GM12875 (cell line): Measurements from ENCODE around the gene USP3.

Experiments used
- H3K4me3 ChIP-seq: one replicate; pipeline ENCODE4 v1.5.1; 2011; ENCODE audit warnings: low read depth, low read length, control low read depth
- TF ChIP-seq, protein P1 (sequence below): IDR thresholded peaks from 2 replicates; pipeline ENCODE4 v1.5.1; 2011; ENCODE audit warnings: low read depth, mild to moderate bottlenecking, control low read depth, inconsistent platforms, low read length, moderate library complexity, borderline replicate concordance; ENCODE audit not compliant: insufficient read depth

Gene USP3

DNA sequence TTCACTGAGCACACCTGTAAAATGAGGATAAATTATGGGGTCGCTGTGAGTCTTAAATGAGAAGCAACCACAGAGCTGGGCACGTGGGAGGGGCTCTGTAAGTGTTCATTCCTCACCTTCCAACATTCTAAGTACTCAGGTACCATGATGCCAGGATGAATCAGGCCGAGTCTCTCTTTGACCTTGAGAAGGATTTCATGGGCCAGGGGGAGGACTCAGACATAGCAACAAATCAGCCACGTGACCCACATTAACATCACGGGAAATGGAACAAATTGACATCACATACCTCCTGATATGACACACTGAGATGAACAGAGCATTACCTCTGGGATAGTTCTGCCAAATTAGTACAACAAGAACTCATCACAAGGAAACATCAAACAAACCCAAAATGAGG, 35.2 kb upstream of the USP3 start:
- TF ChIP-seq, protein P1, sequence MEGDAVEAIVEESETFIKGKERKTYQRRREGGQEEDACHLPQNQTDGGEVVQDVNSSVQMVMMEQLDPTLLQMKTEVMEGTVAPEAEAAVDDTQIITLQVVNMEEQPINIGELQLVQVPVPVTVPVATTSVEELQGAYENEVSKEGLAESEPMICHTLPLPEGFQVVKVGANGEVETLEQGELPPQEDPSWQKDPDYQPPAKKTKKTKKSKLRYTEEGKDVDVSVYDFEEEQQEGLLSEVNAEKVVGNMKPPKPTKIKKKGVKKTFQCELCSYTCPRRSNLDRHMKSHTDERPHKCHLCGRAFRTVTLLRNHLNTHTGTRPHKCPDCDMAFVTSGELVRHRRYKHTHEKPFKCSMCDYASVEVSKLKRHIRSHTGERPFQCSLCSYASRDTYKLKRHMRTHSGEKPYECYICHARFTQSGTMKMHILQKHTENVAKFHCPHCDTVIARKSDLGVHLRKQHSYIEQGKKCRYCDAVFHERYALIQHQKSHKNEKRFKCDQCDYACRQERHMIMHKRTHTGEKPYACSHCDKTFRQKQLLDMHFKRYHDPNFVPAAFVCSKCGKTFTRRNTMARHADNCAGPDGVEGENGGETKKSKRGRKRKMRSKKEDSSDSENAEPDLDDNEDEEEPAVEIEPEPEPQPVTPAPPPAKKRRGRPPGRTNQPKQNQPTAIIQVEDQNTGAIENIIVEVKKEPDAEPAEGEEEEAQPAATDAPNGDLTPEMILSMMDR: no peak
- H3K4me3 ChIP-seq: no peak overlapping the region

DNA sequence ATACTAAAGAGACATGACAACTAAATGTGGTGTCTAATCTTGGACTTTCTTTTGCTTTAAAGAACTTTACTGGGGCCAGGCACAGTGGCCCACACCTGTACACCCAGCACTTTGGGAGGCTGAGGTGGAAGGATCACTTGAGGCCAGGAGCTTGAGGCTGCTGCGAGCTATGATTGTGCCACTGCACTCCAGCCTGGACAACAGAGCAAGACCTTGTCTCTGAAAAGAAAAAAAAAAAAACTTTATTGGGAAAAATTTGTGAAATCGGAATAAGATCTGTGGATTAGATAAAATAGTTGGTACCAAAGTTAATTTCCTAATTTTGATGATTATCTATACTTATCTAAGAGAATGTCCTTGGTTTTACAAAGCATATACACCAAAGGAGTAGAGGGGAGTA, 34.4 kb upstream of the USP3 start:
- H3K4me3 ChIP-seq: no peak overlapping the region
- TF ChIP-seq, protein P1: no peak

DNA sequence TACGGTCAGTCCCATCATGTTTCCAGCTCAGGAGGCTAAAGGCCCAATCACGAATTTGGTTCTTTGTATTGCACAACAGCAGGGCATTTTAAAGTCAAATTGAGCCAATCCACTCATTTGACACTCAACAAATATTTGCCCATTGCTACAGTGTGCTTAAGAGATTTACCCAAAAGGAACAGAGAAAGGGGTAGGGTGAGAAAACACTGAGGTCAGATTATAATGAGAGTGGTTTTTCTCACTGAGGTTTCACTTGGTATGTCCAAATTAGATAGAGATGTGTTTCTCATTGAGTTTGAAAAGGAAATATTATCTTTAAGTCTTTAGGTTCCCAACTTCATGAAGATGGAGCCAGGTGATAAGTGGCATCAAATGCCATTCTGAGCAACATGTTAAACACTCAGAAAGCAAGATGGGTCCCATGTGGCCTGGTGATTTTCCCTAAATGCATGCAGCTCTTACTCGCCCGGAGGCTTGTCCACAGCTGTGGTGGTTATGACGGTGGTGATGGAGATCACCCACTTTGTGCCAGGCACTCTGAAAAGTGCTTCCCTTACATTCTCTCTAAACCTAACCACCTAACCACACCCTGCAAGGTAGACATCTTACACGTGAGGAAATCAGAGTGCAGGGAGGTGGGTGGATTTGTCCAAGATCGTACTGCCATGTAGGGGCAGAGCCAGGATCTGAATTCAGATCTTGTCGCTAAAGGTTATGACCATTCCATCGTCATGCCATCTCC, 31.2 kb upstream of the USP3 start:
- H3K4me3 ChIP-seq: no peak overlapping the region
- TF ChIP-seq, protein P1: no peak

DNA sequence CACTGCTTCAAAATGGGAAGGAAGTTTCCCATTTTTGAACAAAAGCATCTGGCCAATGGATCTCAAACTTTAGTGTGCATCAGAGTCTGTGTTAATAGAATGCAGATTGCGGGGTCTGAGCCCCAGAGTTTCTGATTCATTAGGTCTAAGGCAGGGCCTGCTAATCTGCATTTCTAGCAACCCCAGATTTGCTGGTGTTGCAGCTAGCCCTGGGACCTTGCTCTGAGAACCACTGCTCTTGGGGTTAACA, 30.7 kb upstream of the USP3 start:
- H3K4me3 ChIP-seq: no peak overlapping the region
- TF ChIP-seq, protein P1: no peak

DNA sequence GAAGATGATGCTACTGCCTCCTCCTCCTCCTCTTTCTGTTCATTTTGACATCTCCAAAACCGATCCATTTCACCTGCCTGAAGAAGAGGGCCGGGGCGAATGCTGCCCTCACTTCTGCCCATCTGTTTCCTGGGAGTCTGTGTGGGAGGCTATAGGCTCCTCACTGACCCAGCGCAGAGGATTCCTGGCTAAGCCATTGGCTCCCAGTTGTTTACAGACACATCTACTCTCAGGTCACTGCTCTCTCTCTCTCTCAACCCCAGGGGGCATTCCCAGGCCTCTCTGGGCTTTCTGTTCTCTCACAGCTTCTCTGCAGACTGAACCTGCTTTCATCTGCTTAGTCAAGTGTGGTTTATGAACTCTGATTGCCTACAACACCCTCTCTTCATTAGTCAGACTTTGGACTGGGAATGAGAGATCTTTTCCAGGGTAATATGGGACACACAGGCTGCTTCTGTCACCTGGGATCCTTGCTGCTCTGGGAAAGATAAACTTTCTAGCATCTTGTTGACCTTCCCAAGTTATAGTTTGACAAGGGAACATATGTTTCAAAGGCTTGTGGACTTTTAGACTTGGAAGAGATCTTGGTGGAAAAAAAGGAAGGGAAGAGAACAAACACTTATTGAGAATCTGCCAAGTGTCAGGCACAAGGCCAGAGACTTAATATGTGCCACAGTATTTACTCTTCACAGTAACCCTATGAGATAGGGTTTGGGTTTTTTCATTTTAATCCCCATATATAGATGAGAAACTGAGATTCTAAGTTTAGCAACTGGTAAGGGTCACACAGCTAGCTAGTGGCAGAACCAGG, 30.2 kb upstream of the USP3 start:
- TF ChIP-seq, protein P1: no peak
- H3K4me3 ChIP-seq: peak overlapping the region; percentile 11

DNA sequence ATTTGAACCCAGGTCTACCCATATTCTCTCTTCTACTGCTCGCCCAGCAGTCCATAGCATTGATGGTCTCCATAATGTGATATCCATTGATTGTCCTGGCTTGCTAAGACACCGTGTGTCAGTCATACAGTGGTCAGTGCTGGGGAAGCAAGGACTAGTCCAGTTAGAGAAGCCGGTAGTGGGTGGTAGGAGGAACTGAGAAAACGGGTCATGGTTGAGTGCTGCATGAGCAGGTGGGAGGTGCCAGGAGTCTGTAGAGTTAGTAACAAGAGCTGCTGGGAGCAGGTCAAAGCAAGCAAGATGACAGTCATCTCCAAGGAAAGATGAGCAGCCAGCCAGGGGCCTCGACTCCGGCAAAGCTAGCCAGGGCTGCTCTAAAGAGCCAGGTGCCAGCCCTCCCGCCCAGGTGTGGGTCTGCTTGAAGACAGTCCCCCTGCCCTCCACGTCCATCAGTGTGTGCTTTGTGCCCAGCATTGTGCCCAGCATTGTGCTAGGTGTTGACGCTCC, 29.5 kb upstream of the USP3 start:
- peak overlapping the region; percentile 14 for H3K4me3 ChIP-seq
- TF ChIP-seq, protein P1: no peak

DNA sequence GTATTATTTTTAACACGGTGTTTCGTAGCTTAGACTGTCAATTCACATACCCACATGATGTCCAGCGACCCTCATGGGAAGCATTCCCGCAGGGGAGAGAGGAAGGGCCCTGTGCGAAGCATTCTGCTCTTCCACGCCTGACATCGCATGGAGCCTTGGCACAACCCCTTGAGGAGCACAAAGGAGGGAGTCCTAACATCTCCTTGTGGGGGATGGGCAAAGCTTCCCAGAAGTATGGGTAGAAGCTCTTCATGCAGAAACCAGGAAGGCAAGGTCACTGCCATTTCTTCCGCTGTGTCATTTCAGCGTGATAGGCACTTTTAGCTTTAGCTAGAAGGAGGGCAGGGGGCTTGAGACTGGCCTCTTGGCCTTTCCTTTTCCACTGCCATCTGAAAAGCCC, 28.7 kb upstream of the USP3 start:
- TF ChIP-seq, protein P1: no peak
- no peak overlapping the region for H3K4me3 ChIP-seq
